ENCODE data around the gene SUFU.

Gene SUFU

DNA sequence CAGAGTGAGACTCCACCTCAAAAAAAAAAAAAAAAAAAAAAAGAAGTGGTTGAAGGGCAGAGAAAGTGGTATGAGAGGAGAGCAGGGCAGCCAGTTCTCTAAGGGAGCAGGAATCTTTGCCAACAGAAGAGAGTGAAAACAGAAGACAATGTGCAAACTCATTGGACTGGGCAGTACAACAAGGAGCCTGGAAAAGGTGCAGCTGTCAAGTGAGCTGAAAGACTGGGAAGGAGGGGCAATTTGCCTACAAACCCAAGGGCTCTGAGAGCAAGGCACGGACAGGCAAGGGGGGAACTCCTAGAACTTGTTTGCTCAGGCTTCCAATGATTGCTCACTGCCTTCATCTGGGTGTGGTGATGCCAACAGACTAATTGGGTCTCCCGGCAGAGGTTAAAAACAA is 10.8 kb upstream of the SUFU start:
- Histone ChIP-seq H3K9me3 (ENCODE audit: control insufficient read depth, low read length) (no peaks in the 10 kb centered on the region), H2BK120ac (ENCODE audit: low read depth, low read length) (no peak overlapping the region), H3K79me1 (replicated peaks; ENCODE audit: low read length, poor library complexity, severe bottlenecking) (peaks cover 6% of the 10 kb centered on the region), H2BK12ac (ENCODE audit: low read length in 2 of 2) (no peak overlapping the region), H3K36me3 (ENCODE audit: control insufficient read depth in 1 of 2, insufficient read depth in 2 of 2, low read depth in 1 of 2, low read length in 2 of 2) (peaks cover 31 to 40% of the 10 kb centered on the region in 2 experiments), H2AK5ac (ENCODE audit: low read length, severe bottlenecking) (no peak overlapping the region), H3K4me2 (ENCODE audit: low read length, poor library complexity, severe bottlenecking) (no peak overlapping the region), H3K14ac (ENCODE audit: low read length in 2 of 2) (no peak overlapping the region), H3K9ac (ENCODE audit: low read length) (peak overlapping the region; percentile 5), H3K18ac (ENCODE audit: low read depth in 1 of 2, low read length in 2 of 2) (no peak overlapping the region), H3K4me1 (ENCODE audit: control insufficient read depth, insufficient read depth, low read depth, low read length) (peaks cover 15% of the 10 kb centered on the region), H2BK5ac (ENCODE audit: low read depth, low read length, poor library complexity, severe bottlenecking) (no peak overlapping the region), H3K4ac (ENCODE audit: low read depth in 1 of 2, low read length in 2 of 2) (no peak overlapping the region), H3K23ac (ENCODE audit: low read length in 2 of 2) (no peak overlapping the region), H3K27me3 (ENCODE audit: control insufficient read depth in 1 of 2, insufficient read depth in 1 of 2, low read length in 2 of 2) (no peaks in the 10 kb centered on the region), H3K27ac (ENCODE audit: low read length, poor library complexity, severe bottlenecking) (no peak overlapping the region), H4K91ac (ENCODE audit: low read length) (no peak overlapping the region), H4K8ac (ENCODE audit: low read length) (no peak overlapping the region), H3K4me3 (ENCODE audit: insufficient read depth in 1 of 2, low read depth in 1 of 2, low read length in 2 of 2) (peak overlapping the region in 1 of 2 experiments; percentile 8), H2AFZ (ENCODE audit: low read depth, low read length) (no peak overlapping the region), H2BK15ac (ENCODE audit: low read depth, poor library complexity, severe bottlenecking) (no peak overlapping the region)
- 81% methylated on average over 2 of the region's 2 CpGs for WGBS
- DNase-seq: no peak

DNA sequence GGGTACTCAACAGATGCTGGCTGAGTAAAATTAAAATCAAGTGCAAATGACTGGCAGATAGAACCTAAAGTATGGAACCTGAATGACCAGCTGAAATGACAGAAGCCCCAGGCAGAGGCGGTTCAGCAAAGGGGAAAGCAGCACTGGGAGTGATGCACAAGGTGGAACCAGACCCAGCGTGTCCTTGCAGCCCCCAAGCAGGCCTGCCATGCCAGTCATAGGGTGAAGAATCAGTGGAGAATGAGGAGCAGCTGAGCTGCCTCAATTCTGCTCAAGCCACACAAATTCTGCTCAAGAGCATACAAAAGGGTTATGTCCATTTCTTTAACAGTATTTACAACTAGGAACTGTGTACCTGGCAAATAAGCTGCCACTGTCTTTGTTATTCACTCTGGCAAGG is 10.0 kb upstream of the SUFU start:
- H3K4me2 ChIP-seq (ENCODE audit: low read length, poor library complexity, severe bottlenecking): no peak overlapping the region
- H4K8ac ChIP-seq (ENCODE audit: low read length): no peak overlapping the region
- peaks cover 15% of the 10 kb centered on the region for H3K4me1 ChIP-seq (ENCODE audit: control insufficient read depth, insufficient read depth, low read depth, low read length)
- H3K9me3 ChIP-seq (ENCODE audit: control insufficient read depth, low read length): no peaks in the 10 kb centered on the region
- H3K9ac ChIP-seq (ENCODE audit: low read length): peak overlapping the region; percentile 5
- no peaks in the 10 kb centered on the region for H3K27me3 ChIP-seq (ENCODE audit: control insufficient read depth in 1 of 2, insufficient read depth in 1 of 2, low read length in 2 of 2)
- no peak overlapping the region for H3K27ac ChIP-seq (ENCODE audit: low read length, poor library complexity, severe bottlenecking)
- no peak overlapping the region for H4K91ac ChIP-seq (ENCODE audit: low read length)
- H3K79me1 ChIP-seq (replicated peaks; ENCODE audit: low read length, poor library complexity, severe bottlenecking): peaks cover 1% of the 10 kb centered on the region
- no peak overlapping the region for H2BK12ac ChIP-seq (ENCODE audit: low read length in 2 of 2)
- no peak overlapping the region for H3K4ac ChIP-seq (ENCODE audit: low read depth in 1 of 2, low read length in 2 of 2)
- WGBS: 98% methylated on average over 2 of the region's 2 CpGs
- no peak overlapping the region for H2AFZ ChIP-seq (ENCODE audit: low read depth, low read length)
- H3K4me3 ChIP-seq (ENCODE audit: insufficient read depth in 1 of 2, low read depth in 1 of 2, low read length in 2 of 2): no peak overlapping the region
- DNase-seq: no peak
- no peak overlapping the region for H2BK120ac ChIP-seq (ENCODE audit: low read depth, low read length)
- peak overlapping the region in 1 of 2 experiments; percentile 67 for H3K23ac ChIP-seq (ENCODE audit: low read length in 2 of 2)
- no peak overlapping the region for H3K18ac ChIP-seq (ENCODE audit: low read depth in 1 of 2, low read length in 2 of 2)
- peaks cover 23 to 32% of the 10 kb centered on the region in 2 experiments for H3K36me3 ChIP-seq (ENCODE audit: control insufficient read depth in 1 of 2, insufficient read depth in 2 of 2, low read depth in 1 of 2, low read length in 2 of 2)
- H3K14ac ChIP-seq (ENCODE audit: low read length in 2 of 2): no peak overlapping the region
- no peak overlapping the region for H2BK15ac ChIP-seq (ENCODE audit: low read depth, poor library complexity, severe bottlenecking)
- no peak overlapping the region for H2AK5ac ChIP-seq (ENCODE audit: low read length, severe bottlenecking)
- H2BK5ac ChIP-seq (ENCODE audit: low read depth, low read length, poor library complexity, severe bottlenecking): no peak overlapping the region

DNA sequence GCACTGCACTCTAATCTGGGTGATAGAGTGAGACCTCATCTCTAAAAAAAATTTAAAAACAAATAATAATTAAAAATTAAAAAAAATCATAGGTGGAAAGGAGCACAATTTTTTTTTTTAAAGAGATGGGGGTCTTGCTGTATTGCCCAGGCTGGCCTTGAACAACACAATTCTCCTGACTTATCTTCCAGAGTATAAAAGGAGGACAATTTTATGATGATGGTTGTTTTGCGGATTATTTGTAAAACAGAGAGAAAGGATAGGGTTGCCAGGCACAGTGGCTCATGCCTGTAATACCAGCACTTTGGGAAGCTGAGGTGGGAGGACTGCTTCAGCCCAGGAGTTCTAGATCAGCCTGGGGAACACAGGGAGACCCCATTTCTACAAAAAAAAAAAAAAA is 6.2 kb upstream of the SUFU start:
- Histone ChIP-seq H3K27me3 (ENCODE audit: control insufficient read depth in 1 of 2, insufficient read depth in 1 of 2, low read length in 2 of 2) (no peaks in the 10 kb centered on the region), H2AFZ (ENCODE audit: low read depth, low read length) (no peak overlapping the region), H2BK120ac (ENCODE audit: low read depth, low read length) (no peak overlapping the region), H2BK5ac (ENCODE audit: low read depth, low read length, poor library complexity, severe bottlenecking) (no peak overlapping the region), H3K4ac (ENCODE audit: low read depth in 1 of 2, low read length in 2 of 2) (no peak overlapping the region), H3K14ac (ENCODE audit: low read length in 2 of 2) (no peak overlapping the region), H3K9me3 (ENCODE audit: control insufficient read depth, low read length) (no peaks in the 10 kb centered on the region), H3K4me3 (ENCODE audit: insufficient read depth in 1 of 2, low read depth in 1 of 2, low read length in 2 of 2) (no peak overlapping the region), H2AK5ac (ENCODE audit: low read length, severe bottlenecking) (no peak overlapping the region), H3K36me3 (ENCODE audit: control insufficient read depth in 1 of 2, insufficient read depth in 2 of 2, low read depth in 1 of 2, low read length in 2 of 2) (peaks cover 12 to 16% of the 10 kb centered on the region in 2 experiments), H4K8ac (ENCODE audit: low read length) (no peak overlapping the region), H3K79me1 (replicated peaks; ENCODE audit: low read length, poor library complexity, severe bottlenecking) (no peaks in the 10 kb centered on the region), H2BK15ac (ENCODE audit: low read depth, poor library complexity, severe bottlenecking) (no peak overlapping the region), H2BK12ac (ENCODE audit: low read length in 2 of 2) (no peak overlapping the region), H4K91ac (ENCODE audit: low read length) (no peak overlapping the region), H3K9ac (ENCODE audit: low read length) (no peak overlapping the region), H3K23ac (ENCODE audit: low read length in 2 of 2) (no peak overlapping the region), H3K4me1 (ENCODE audit: control insufficient read depth, insufficient read depth, low read depth, low read length) (peaks cover 15% of the 10 kb centered on the region), H3K4me2 (ENCODE audit: low read length, poor library complexity, severe bottlenecking) (no peak overlapping the region), H3K27ac (ENCODE audit: low read length, poor library complexity, severe bottlenecking) (no peak overlapping the region), H3K18ac (ENCODE audit: low read depth in 1 of 2, low read length in 2 of 2) (no peak overlapping the region)
- WGBS: 100% methylated on average over 1 of the region's 1 CpG
- no peak for DNase-seq

DNA sequence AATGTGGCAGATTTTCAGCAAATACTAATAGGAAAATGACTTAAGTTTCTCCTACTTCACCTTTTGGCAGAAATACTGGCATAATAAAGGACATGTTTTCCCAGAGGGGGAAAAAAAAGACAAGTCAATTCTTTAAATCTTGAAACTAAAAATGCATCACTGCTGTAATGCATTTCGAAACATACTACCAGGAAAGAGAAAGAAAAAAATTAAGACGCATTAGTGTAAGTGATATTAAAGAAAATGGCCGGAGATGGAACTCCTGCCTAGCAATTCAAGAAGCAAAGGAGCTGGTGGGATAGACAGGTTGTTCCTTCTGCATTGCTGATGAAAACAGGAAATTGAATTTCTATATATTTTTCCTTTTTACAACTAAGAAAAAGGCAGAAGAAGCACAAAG is 4.4 kb upstream of the SUFU start:
- no peak overlapping the region for H2BK12ac ChIP-seq (ENCODE audit: low read length in 2 of 2)
- no peak overlapping the region for H3K4me2 ChIP-seq (ENCODE audit: low read length, poor library complexity, severe bottlenecking)
- H3K18ac ChIP-seq (ENCODE audit: low read depth in 1 of 2, low read length in 2 of 2): no peak overlapping the region
- peaks cover 5% of the 10 kb centered on the region for H3K4me1 ChIP-seq (ENCODE audit: control insufficient read depth, insufficient read depth, low read depth, low read length)
- H3K27ac ChIP-seq (ENCODE audit: low read length, poor library complexity, severe bottlenecking): no peak overlapping the region
- peaks cover under 1% of the 10 kb centered on the region for H3K79me1 ChIP-seq (replicated peaks; ENCODE audit: low read length, poor library complexity, severe bottlenecking)
- no peak overlapping the region for H3K4ac ChIP-seq (ENCODE audit: low read depth in 1 of 2, low read length in 2 of 2)
- H3K27me3 ChIP-seq (ENCODE audit: control insufficient read depth in 1 of 2, insufficient read depth in 1 of 2, low read length in 2 of 2): no peaks in the 10 kb centered on the region
- no peak overlapping the region for H3K14ac ChIP-seq (ENCODE audit: low read length in 2 of 2)
- H3K4me3 ChIP-seq (ENCODE audit: insufficient read depth in 1 of 2, low read depth in 1 of 2, low read length in 2 of 2): no peak overlapping the region
- no peak overlapping the region for H4K8ac ChIP-seq (ENCODE audit: low read length)
- 96% methylated on average over 3 of the region's 3 CpGs for WGBS
- H2BK120ac ChIP-seq (ENCODE audit: low read depth, low read length): no peak overlapping the region
- no peak overlapping the region for H4K91ac ChIP-seq (ENCODE audit: low read length)
- H3K9me3 ChIP-seq (ENCODE audit: control insufficient read depth, low read length): no peaks in the 10 kb centered on the region
- H3K36me3 ChIP-seq (ENCODE audit: control insufficient read depth in 1 of 2, insufficient read depth in 2 of 2, low read depth in 1 of 2, low read length in 2 of 2): peaks cover 7 to 12% of the 10 kb centered on the region in 2 experiments
- no peak overlapping the region for H2AK5ac ChIP-seq (ENCODE audit: low read length, severe bottlenecking)
- DNase-seq: no peak
- H3K23ac ChIP-seq (ENCODE audit: low read length in 2 of 2): no peak overlapping the region
- no peak overlapping the region for H2BK15ac ChIP-seq (ENCODE audit: low read depth, poor library complexity, severe bottlenecking)
- H3K9ac ChIP-seq (ENCODE audit: low read length): peak overlapping the region; percentile 30
- no peak overlapping the region for H2BK5ac ChIP-seq (ENCODE audit: low read depth, low read length, poor library complexity, severe bottlenecking)
- H2AFZ ChIP-seq (ENCODE audit: low read depth, low read length): no peak overlapping the region

Data from mesenchymal stem cell (in vitro differentiated cells and primary cell).